Right lobe of liver (tissue), 4 donors: Measurements from ENCODE around the gene ZDHHC6.

ENCODE experiments used
- CTCF ChIP-seq, 4 donors: fragments of 200-600 bp in 3 of 4; fragments of 450-650 bp in 1 of 4; IDR thresholded peaks; one replicate each; pipeline versions ENCODE4 v1.5.1 to v1.8.0; 2016 to 2022; ENCODE audit warnings: antibody characterized with exemption in 4 of 4, mild to moderate bottlenecking in 2 of 4
- POLR2A ChIP-seq: fragments of 450-650 bp; IDR thresholded peaks from one replicate; pipeline ENCODE4 v1.6.1; 2017; ENCODE audit warnings: antibody characterized with exemption, mild to moderate bottlenecking
- donor health status: DM: no; HTN: no; CAD: no.
- donor health status: DM: no; HTN: no; CAD: no.
- donor health status: DM: no; HTN: yes; CAD: no.

GRCh38 chr10:112404617-112405016 is 42.1 kb downstream of the ZDHHC6 start:
- no peak for TF ChIP-seq CTCF (IDR thresholded peaks at IDR 0.05)
- TF ChIP-seq POLR2A: no peak
